ENCODE data around the gene OR2L3. TPM values are rescaled to one million over a fixed set of nuclear protein-coding genes. Genes with fewer than 3 reads are reported as not detected.

The OR2L3 gene, protein sequence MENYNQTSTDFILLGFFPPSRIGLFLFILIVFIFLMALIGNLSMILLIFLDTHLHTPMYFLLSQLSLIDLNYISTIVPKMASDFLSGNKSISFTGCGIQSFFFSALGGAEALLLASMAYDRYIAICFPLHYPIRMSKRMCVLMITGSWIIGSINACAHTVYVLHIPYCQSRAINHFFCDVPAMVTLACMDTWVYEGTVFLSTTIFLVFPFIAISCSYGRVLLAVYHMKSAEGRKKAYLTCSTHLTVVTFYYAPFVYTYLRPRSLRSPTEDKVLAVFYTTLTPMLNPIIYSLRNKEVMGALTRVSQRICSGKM
- total RNA-seq = 0.08 TPM in 1 of 2 replicates, not detected in the other

DNA sequence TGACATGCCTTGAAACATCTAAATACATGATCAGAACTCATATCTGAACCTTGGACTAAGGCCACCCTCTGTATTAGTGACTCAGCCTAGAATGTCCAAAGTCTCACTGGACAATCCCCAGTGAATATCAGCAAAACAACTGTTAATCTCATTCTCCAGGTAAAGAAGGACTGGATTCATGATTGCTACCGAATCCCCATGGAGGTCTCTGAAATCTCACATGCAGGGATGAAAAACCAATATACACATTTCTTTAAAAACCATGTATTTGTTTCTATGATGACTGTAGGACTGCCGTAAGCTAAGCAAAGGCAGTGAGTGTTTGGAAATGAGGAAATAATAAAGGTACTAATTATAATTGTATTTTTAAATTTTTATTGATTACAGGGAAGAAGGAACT lies at the start of gene OR2L3:
Gene OR2L3 (plus strand): TSS at position 301 of the 400 bp plus-strand sequence. CDS start 13,846 bp downstream, outside the sequence.
- TF ChIP-seq, protein P1, sequence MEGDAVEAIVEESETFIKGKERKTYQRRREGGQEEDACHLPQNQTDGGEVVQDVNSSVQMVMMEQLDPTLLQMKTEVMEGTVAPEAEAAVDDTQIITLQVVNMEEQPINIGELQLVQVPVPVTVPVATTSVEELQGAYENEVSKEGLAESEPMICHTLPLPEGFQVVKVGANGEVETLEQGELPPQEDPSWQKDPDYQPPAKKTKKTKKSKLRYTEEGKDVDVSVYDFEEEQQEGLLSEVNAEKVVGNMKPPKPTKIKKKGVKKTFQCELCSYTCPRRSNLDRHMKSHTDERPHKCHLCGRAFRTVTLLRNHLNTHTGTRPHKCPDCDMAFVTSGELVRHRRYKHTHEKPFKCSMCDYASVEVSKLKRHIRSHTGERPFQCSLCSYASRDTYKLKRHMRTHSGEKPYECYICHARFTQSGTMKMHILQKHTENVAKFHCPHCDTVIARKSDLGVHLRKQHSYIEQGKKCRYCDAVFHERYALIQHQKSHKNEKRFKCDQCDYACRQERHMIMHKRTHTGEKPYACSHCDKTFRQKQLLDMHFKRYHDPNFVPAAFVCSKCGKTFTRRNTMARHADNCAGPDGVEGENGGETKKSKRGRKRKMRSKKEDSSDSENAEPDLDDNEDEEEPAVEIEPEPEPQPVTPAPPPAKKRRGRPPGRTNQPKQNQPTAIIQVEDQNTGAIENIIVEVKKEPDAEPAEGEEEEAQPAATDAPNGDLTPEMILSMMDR (IDR thresholded peaks at IDR 0.05; ENCODE audit: insufficient read depth, low read length, poor library complexity, severe bottlenecking) = no peak
- Histone ChIP-seq H3K36me3 (ENCODE audit: control insufficient read depth, insufficient read depth, low read length) (no peaks in the 10 kb centered on the region), H3K27me3 (ENCODE audit: control insufficient read depth, insufficient read depth, low read length) (no peaks in the 10 kb centered on the region), H3K4me3 (ENCODE audit: low read depth, low read length) (no peak within 1 kb of the TSS)
- DNase-seq (ENCODE audit: low read depth) = no peak

DNA sequence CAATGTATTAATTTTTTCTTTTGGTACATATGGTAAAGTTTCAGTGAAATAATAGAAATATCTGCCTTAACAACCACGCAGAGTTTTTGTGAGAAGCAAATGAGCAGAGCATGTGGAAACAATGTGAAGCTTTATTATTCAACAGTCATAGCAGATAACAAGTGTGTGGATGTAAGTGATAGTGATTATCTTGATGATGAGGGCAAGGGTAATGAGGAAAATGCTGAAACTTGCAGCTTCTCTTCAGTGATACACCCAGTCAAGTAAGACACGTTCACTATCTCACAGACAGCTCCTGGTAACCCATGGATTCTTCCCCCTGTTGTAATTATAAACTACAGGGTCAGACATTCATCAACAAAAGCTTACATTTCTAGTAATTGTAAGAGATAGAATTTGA lies 47.8 kb upstream of the OR2L3 start:
- Histone ChIP-seq H3K4me3 (ENCODE audit: low read depth, low read length) (no peak overlapping the region), H3K36me3 (ENCODE audit: control insufficient read depth, insufficient read depth, low read length) (no peaks in the 10 kb centered on the region), H3K27me3 (ENCODE audit: control insufficient read depth, insufficient read depth, low read length) (no peaks in the 10 kb centered on the region)
- no peak for DNase-seq (ENCODE audit: low read depth)
- TF ChIP-seq, protein P1 (IDR thresholded peaks at IDR 0.05; ENCODE audit: insufficient read depth, low read length, poor library complexity, severe bottlenecking) = no peak

DNA sequence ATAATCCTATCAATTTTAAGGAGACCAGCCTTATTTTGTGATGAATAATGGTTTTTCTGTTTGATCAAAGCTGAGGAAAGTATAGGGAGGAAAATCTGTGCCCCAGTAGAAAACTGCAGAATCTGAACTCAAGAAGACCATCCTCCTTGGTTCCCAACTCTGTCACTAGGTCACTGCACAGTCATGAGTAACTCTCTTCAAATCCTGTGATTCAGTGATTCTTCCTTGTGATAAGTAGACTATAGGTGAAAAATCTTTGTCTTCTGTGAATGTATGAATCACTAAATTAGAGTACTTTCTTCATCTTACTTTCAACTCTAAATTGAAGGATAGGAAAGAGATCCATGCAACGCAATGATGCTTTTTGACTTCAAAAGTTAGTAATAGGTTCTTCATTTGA lies 46.5 kb upstream of the OR2L3 start:
- H3K36me3 ChIP-seq (ENCODE audit: control insufficient read depth, insufficient read depth, low read length) = no peaks in the 10 kb centered on the region
- TF ChIP-seq, protein P1 (IDR thresholded peaks at IDR 0.05; ENCODE audit: insufficient read depth, low read length, poor library complexity, severe bottlenecking) = no peak
- DNase-seq (ENCODE audit: low read depth) = no peak

DNA sequence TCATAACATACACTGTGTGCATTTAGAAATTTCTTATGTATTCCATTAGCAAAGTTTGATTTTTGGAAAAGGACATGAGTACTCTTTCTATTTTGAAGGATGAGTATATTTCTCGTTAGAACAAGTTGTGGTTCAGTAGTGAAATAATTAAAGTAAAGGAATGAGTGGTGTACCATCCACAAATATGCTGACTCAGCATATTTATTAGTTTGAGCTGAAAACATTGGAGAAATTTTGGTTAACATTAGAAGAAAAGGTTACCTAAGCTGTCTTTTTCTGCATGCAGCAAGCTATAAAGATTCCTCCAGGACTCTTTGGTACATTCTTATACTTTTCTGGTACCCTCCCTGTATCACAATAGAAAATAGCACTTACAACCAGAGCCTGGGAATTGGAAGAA lies 38.9 kb upstream of the OR2L3 start:
- TF ChIP-seq, protein P1 (IDR thresholded peaks at IDR 0.05; ENCODE audit: insufficient read depth, low read length, poor library complexity, severe bottlenecking) = no peak
- Histone ChIP-seq H3K27me3 (ENCODE audit: control insufficient read depth, insufficient read depth, low read length) (no peaks in the 10 kb centered on the region), H3K36me3 (ENCODE audit: control insufficient read depth, insufficient read depth, low read length) (no peaks in the 10 kb centered on the region), H3K4me3 (ENCODE audit: low read depth, low read length) (no peak overlapping the region)
- no peak for DNase-seq (ENCODE audit: low read depth)

More for the DNA sequence above, 46.5 kb upstream of the OR2L3 start:
- Histone ChIP-seq H3K4me3 (ENCODE audit: low read depth, low read length) (no peak overlapping the region), H3K27me3 (ENCODE audit: control insufficient read depth, insufficient read depth, low read length) (no peaks in the 10 kb centered on the region)

DNA sequence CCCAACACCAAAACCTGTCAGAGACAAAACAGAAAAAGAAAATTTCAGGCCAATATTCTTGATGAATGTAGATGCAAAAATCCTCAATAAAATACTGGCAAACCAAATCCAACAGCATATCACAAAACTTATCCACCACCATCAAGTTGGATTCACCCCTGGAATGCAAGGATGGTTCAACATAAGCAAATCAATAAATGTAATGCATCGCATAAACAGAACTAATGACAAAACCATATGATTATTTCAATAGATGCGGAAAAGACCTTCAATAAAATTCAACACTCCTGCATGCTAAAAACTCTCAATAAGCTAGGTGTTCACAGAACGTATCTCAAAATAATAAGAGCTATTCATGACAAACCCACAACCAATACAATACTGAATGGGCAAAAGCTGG lies 37.0 kb upstream of the OR2L3 start:
- H3K27me3 ChIP-seq (ENCODE audit: control insufficient read depth, insufficient read depth, low read length) = no peaks in the 10 kb centered on the region
- no peak for DNase-seq (ENCODE audit: low read depth)
- TF ChIP-seq, protein P1 (IDR thresholded peaks at IDR 0.05; ENCODE audit: insufficient read depth, low read length, poor library complexity, severe bottlenecking) = no peak
- no peak overlapping the region for H3K4me3 ChIP-seq (ENCODE audit: low read depth, low read length)
- no peaks in the 10 kb centered on the region for H3K36me3 ChIP-seq (ENCODE audit: control insufficient read depth, insufficient read depth, low read length)

DNA sequence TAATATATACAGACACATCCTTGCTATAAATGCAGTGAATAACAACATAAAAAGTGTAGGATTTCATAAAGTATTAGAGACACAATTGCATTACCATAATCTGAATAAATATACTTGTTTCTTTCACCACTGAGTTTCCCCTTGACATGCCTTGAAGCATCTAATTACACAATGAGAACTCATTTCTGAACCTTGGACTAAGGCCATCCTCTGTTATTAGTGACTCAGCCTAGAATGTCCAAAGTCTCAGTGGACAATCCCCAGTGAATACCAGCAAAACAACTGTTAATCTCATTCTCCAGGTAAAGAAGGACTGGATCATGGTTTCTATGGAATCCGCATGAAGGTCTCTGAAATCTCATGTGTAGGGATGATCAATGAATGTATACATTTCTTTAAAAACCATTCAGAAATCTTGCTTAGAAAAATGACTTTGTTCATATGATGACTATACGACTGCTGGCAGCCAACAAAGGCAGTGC lies 33.4 kb upstream of the OR2L3 start, which contains the start of gene OR2L5:
Gene OR2L5 (plus strand): TSS at position 432 of the 482 bp plus-strand sequence. CDS start 8,288 bp downstream, outside the sequence.
- H3K27me3 ChIP-seq (ENCODE audit: control insufficient read depth, insufficient read depth, low read length) = no peaks in the 10 kb centered on the region
- TF ChIP-seq, protein P1 (IDR thresholded peaks at IDR 0.05; ENCODE audit: insufficient read depth, low read length, poor library complexity, severe bottlenecking) = no peak
- DNase-seq (ENCODE audit: low read depth) = no peak
- H3K4me3 ChIP-seq (ENCODE audit: low read depth, low read length) = no peak within 1 kb of the TSS
- no peaks in the 10 kb centered on the region for H3K36me3 ChIP-seq (ENCODE audit: control insufficient read depth, insufficient read depth, low read length)
